Activated CD8-positive, alpha-beta memory T cell treated with anti-CD3 and anti-CD28 coated beads, Interleukin-2, amount 50 U/mL, for 4 hours (primary cell): ENCODE data around the gene CTNS.

Experiments
- DNase-seq: peaks from one replicate; pipeline ENCODE4 v3.0.0-alpha.2; 2020

The CTNS gene

DNA sequence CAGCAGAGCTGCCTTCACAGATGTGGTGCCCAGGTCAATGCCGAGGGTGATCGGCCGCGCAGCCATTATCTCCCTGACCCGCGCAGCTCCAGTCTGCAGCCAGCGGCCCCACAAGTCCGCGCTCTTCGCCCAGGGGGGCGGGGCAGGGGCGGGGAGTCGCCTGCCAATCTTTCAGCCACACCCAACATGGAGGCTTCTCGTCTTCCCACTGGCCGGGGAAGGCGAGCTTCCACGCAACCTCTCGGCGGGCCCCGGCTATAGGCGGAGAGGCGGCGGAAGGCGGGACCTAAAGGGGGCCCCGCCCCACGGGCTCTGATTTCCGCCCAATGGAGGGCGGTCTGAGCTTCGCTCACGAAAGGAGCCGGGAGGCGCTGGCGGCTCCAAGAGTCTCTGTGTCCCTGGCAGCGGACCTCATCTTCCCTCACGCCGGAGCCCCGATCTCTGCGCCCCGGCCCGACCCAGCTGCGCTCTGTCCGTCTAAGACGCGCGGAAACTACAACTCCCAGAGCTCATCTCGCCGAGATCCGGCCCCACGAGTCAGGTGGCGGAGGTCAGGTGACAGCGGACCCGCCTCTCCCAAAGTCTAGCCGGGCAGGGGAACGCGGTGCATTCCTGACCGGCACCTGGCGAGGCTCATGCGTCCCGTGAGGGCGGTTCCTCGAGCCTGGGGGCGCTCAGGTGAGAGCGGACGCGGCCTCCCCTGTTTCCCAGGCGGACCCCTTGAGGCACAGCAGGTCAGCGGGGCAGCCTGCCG is at the start of gene CTNS, which contains the start of gene SHPK:
TSS of gene CTNS (plus strand) at position 607 of the 754 bp plus-strand sequence. CDS start 3,447 bp downstream, outside the sequence.
TSS of gene SHPK (minus strand) at position 97 of the 754 bp plus-strand sequence. CDS start at position 66, 31 bp downstream.
- peak; percentile 93 for DNase-seq

DNA sequence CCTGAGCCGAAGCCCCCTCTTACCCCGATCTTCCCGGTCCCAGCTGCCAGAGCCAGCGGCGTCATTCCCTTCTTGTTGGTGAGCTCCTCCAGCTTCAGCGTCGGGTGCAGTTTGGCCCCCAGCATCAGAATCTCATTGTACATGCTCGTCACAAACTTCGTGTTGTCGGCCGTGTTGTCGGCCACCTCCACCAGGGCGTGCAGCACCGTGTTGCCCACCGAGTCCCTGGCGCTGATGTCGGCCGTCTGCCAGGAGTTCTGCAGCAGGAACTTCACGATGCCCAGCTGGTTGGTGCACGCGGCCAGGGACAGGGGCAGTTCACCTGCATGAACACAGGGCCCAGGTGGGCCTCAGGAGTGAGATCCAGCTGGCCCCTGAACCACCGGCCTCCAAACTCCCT is 46.8 kb upstream of the CTNS start:
- DNase-seq: no peak

DNA sequence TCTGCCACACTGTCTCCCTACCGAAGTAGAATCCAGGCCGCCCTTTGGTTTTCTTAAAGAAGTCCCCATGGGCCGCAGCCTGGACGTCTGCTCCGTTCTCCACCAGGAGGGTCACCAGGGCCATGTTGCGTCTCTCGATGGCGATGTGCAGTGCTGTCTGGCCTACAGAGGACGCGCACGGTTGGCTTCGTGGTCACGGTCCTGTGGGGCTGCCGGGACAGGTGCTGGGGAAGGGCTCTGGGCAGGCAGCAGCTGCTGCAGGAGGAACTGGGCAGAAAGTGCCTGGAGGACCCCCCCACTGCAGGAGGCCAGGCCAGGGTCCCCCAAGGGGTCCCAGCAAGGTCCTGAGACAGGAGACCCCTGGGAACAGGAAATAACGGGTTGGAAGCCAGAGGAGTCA is 46.3 kb upstream of the CTNS start:
- DNase-seq: no peak

DNA sequence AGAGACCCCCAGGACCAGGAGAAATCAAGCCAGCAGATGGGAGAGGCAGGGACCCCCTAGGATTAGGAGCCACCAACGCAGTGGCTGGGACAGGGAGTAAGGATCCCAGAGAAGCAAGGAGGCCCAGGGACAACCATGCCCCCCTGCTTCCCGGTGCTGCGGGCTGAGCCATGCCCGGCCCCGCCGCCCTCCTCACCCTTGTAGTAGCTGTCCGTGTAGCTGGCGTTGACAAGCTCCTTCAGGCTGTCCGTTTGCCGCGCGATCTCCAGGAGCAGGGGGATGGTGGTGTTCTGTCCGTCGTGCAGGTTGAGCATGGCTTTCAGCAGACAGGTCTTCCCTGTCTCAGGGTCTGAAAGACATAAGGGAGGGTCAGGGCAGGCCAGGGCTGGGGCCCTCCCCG is 45.8 kb upstream of the CTNS start:
- DNase-seq: no peak

DNA sequence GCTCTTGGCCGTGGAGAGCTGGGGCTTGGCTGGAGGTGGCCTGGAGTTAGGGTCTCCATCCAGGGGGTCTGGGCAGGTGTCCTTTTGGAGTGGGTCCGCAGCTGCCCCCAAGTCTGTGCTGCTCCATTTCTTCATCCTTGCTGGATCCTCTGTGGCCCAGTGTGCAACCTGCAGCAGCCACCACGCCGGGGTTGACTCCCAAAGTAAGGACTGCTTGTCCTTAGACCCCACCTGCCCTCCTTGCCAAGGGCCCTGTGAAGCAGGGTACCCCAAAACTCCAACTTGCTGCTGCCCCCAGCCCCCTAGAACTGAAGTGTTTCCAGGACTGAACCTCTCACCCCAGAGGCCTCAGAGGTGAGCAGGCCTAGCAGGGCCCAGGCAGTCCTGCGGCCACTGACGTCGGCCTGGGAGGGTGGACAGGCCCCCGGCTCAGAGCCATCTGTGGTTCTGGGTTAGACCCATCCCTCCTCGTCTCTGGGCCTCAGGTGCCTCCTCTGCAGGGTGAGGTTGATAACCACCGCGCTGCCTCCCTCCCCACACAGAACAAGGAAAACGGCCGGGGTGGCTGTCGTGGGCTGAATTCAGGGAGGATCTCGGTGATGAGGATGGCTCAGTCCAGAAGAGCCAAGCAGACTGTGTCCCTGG is 44.2 kb upstream of the CTNS start:
- no peak for DNase-seq

DNA sequence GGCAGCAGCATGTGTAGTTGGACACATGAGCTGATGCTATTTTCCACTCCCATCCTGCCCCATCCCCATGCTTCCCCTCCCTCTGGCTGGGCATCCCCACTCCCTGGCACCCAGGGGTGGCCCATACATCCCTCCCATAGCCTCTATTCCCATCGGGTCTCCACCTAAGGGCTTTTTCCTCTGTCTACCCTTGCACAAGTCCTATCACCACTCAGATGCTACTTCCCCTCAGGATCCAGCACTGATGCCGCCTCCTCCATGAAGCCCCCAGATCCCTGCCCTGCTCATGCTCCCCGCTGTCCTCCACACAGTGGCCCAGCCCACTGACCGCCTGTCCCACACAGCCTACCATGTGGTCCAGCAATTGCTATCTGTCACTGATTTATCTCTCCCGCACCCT is 43.2 kb upstream of the CTNS start:
- DNase-seq: no peak

DNA sequence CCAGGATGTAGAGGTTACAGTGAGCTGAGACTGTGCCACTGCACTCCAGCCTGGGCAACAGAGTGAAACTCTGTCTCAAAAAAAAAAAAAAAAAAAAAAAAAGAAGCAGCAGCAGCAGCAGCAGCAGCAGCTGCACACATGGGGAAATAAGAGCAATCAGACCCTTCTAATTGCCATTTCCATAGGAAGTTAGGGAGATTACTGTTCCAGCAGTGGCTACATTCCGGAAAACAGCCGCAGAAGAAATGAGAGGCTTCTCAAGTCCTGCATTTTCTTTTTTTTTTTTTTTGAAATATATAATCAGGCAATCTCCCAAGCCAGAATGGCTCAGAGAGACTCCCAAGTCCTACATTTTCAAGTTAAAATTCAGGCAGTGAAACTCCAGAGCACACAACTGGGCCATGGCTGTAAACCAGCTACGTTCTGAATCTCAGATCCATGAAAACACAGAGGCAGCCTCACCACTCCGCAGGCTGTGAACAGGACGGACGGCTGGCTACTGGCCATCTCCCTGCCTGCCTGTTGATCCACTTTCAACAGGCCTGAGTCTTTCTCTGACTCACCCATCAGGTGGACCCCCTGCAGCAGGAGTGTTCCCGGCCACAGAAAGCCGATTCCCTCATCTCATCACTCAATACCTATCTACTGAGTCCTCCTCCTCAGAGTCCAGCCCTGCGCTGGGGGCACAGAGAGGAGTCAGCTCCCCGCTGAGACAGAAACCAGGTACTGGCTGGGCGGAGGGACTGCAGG is 42.3 kb upstream of the CTNS start:
- no peak for DNase-seq

DNA sequence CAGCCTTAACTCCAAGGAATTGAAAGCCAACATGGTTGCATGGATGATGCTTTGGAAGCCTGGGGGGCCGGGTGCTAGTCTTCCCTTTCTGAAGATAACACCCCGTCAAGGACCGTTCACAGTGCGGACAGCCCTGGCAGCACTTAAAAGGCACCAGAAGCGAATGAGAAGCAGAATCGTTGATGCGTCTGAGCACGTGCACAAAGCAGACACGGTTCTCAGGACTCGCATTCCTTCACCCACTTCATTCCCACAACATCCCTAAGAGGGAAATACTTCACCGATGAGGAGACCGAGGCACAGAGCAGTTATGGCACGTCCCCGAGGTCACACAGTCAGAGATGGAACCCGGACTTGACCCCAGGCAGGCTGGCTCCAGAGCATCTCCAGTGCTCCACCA is 41.6 kb upstream of the CTNS start:
- no peak for DNase-seq

DNA sequence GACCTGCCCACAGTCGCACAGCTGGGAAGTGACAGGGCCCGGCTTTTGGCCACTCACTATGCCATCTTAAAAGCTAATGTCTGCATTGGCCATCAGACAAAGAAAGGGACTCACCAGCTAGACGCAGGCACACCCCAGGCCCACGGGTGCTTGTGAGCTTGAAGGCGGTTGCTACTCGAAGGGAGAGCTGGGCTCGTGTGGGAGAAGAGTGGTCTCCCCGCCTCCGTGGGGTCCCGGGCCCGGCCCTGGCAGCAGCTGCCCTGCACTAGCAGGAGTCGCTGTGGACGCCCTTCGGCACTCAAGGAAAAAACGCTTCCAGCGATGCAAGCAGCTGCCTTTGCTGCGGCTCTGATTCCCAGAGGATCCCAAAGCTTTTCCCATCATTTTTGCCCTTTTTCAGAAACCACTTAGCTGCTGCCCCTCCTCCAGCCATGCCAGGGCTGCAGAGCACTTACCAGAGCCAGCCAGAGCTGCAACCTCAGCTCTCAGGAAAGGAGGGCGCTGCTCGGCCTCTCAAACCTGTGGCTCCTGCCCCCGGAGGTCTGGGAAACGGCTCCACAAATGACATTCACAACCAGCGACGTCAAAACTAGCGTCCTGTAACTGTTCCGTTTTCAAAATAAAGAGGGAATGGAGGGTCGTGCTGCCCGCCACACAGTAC is 39.6 kb upstream of the CTNS start:
- DNase-seq: no peak

DNA sequence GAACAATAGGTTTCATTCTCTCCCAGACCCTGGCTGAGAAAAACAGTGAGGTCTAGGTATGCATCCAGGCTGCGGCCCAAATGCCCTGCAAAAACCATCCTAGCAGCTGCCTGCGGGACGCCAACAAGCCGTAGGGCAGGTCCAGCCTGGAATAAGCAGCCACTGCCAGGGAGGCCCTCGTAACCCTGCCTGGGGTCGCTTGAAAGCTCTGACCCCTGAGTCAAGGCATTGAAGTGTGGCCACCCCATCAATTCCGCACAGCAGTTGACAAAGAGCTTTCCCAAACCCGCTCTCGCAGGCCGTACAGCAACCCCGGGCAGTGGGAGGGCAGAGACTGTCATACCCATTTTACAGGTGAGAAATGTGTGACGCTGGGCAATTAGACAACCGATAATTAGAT is 38.5 kb upstream of the CTNS start:
- DNase-seq: no peak

DNA sequence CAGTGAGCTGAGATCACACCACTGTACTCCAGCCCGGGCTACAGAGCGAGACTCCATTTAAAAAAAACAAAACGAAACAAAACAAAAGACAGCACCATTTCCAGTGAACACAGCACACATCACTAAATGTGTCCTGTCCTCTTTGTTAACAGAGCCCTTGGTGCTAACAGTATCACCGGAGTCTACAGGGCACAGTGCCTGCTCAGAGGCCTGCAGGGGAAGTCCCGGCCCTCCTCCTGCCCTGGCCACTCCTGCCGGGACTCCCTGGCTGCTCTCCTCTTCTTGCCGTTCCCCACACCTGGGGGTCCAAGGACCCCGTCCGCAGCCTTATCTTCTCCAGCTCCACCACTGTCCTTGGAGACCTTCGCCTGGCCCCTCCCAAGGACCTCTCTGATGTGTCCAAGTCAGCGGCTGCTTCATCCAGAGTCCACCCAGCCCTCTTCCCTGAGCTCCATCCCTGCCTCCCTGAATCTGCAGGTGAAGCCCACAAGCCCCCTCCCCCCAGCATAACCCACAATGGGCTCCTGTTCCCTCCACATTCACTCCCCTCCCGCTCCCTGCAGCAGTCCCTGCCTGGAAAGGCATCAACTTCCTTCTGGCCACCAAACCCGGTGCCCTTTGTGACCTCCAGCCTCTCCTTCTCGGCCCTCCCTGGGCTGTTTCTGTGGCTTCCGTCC is 35.9 kb upstream of the CTNS start:
- DNase-seq: no peak

DNA sequence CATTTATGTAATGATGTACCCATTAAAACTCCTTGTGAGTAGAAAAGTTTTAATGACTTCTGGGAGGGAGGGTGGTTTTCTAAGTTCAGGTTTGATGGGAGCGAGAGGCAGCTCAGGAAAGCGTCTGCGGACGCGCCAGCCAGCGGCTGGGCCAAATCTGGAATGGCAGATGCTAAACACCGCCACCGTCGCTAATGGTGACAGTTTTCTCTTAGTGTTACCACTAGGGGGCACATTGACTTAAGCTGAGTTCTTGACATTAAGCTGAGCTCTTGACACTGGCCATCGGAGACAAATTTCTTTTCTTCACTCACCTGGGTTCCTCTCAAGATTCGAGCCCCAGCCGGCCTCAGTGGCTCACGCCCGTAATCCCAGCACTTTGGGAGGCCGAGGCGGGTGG is 34.1 kb upstream of the CTNS start:
- DNase-seq: no peak

DNA sequence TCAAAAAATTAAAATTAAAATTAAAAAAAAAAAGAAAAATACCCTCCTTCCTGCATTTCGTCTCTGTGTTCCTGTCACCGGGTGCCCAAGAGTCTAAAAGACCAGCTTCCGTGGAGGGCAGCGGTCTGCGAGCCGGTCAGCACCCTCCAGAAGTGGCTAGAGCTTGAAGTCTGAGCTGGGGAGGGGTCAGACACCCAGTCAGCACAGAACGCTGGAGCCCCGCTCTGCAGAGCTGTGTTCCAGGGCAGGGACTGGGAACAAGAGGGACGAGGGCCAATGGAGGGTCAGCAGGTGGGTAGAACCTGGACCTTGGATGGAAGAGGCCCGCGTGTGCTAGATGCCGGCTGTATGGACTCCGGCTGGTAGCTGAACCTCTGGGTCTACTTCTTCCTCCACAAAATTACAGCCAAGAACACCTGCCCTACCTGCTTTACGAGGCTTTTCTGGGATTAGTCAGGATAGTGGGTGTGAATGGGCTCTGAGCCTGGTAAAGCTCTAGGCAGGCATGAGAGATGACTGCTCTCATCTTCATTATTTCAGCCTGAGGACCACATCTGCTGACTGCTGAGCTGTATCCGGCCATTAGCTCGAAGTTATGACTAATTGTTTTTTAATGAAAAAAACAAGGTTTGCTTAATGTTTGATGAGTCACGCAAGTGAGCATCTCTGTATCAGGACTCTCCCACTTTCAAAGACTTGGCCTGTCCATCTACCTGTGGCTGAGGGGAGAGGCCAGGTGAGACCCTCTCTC is 33.3 kb upstream of the CTNS start:
- no peak for DNase-seq

DNA sequence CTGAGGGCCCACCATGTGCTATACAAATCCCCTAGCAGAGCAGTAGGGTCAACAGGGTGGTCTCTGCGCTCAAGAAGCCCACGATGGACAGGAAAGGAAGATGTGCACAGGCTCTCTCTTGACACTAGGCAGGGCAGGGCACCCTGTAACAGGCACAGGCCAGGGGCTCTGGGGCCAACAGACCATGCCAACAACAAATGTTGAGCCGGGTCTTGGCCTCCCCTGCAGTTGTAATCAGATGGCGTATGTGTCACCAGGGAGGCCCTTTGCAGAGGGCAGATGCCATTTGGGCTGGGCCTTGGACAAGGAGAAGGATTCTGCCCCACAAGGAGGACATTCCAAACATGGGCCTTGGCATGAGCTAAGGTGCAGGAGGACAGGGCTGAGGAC is 32.7 kb upstream of the CTNS start:
- no peak for DNase-seq

DNA sequence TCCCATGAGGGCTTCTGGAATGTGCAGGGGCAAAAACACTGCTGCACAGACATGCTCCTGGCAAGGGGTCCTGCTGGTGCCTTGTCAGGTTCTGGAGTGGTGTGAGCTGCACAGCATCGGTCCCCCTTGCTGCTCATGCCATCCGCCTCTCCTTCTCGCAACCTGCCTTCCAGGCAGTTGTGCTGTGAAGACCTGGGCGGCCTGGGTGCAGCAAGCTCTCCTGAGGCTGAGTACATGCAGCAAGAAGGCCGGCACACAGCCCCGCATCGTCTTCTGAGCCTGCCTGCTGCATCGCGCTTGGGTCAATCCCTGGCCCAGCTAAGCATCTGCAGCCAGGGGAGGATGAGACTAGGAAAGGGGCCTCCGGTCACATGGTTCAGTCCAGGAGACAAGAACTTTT is 26.9 kb upstream of the CTNS start:
- no peak for DNase-seq

DNA sequence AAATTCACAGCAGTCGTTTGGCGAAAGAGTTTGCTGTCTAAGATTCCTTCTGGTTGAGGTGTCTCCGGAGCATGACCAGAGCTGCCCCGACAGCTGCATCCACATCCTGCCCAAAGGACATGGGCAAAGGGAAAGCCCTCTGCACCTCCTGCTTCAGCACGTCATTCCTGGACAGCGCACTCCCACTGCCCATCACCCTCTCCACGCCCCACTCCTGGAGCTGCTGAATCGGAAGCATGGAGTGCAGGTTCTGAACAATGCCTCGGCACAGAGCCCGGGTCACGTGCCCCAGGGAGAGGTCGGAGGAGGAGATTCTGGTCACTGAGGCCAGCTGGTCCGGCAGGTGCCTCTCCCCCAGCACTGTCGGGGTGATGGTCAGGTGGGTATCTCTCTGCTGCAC is 26.0 kb upstream of the CTNS start:
- no peak for DNase-seq

DNA sequence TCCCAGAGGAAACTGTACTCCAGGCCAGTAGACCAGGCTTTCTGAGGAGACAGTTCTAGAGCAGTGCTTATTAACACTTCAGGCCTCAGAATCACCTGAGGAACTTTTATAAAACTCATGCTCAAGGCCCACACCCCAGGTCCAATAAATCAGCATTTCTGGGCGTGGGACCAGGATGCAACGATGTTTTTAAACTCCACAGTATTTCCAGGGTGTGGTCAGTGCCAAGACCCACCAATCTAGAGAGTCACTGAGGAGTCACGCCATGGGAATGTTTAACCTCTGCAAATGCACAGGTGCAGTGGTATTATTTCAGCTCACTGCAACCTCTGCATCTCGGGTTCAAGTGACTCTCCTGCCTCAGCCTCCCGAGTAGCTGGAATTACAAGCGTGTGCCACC is 23.4 kb upstream of the CTNS start:
- DNase-seq: no peak

DNA sequence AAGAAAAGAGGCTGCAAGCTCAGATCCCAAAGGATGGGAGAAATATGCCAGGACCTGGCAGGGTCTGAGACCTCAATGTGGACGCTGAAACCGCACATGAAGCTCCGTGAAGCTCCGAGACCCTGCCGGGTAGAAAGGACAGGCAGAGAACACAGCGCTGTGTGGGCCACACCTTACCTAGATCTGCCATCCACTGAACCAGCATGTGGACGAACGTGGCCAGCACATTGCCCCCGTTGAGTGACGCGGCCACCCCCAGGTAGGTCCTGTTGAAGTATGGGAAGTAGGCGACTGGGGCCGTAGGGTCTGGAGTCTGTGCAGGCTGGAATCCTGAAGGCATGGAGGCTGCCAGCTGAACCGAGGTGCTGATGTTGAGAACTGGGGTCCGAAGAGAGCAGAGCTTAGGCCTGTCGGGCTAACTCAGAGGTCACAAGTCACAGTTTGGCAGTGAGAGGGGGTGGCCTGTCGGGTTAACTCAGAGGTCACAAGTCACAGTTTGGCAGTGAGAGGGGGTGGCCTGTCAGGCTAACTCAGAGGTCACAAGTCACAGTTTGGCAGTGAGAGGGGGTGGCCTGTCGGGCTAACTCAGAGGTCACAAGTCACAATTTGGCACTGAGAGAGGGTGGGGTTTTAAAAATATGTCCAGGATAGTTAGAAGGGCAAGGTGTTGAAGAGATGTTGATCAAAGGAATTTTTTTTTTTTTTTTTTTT is 21.2 kb upstream of the CTNS start:
- no peak for DNase-seq

DNA sequence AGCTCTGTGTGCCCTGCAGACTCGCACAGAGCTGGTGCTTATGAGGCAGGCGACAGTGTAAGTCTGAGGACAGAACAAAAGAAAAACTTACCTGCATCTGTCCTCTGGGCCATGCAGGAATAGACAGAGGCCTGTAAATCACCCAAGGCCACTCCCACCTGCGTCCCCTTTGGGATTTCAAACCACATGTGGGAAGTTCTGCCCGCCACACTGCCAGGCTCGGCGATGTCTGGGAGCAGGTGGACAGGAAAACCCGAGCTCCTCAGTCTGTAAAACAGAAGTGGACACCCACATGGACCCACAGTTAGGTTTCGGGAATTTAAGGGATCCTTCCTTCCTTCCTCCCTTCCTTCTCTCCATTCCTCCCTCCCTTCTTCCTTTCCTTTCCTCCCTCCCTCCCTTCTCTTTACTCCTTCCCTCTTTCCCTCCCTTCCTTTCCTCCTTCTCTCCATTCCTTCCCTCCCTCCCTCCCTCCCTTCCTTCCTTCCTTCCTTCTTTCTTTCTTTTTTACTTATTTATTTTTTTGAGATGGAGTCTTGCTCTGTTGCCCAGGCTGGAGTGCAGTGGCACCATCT is 15.3 kb upstream of the CTNS start:
- DNase-seq: no peak

DNA sequence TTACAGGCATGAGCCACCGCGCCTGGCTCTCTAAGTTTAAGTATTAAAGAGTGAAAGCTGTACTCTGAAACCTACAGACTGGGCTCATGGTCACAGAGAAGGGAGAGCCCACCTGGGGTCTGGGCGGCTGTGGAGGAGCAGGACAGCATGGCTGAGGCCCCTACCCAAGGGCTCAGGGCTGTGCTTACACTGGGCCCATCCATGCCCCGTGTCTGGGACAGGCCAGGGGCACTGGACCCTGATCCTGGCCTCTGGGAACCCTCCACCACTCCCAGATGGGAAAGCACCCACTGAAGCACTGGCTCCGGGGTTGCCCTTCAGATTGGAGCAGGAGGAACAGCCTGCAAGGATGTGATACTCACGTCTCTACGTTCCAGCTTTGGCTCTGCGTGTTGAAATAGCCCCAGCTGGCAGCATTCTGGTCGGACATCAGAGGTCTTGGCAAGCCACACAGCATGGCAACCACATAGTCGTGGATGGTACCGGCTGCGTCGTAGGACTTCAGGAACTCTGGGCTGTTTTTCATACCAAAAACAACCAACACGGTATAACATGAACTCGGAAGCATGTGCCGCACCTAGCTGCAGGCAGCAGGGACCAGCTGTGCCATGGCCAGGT is 13.5 kb upstream of the CTNS start:
- DNase-seq: no peak
